GM19397 (cell line): ENCODE results near the gene GTF3C5.
"Not testable (repeated sequence)": the region's sequence is repeated elsewhere in the genome, so short reads cannot be mapped to it uniquely, and the experiment has no call there.

Source experiments
- ATAC-seq: cut with Tn5 transposase; IDR thresholded peaks from one replicate; pipeline ENCODE4 v1.9.1; 2021; ENCODE audit warnings: mild to moderate bottlenecking, moderate library complexity; ENCODE audit not compliant: unreplicated experiment

GTF3C5 gene

GRCh38 chr9:132995879-132996278, 34.9 kb upstream of the GTF3C5 start:
- no peak for ATAC-seq

GRCh38 chr9:132996526-132996925, 34.3 kb upstream of the GTF3C5 start:
- no peak for ATAC-seq

GRCh38 chr9:132997591-132997990, 33.2 kb upstream of the GTF3C5 start:
- ATAC-seq: no peak

GRCh38 chr9:132998221-132998620, 32.6 kb upstream of the GTF3C5 start:
- ATAC-seq: not testable (repeated sequence)

- ATAC-seq: no peak
Observed at GRCh38 chr9:132998831-132999635, 31.8 kb upstream of the GTF3C5 start.

- ATAC-seq: no peak
Observed at GRCh38 chr9:133002147-133003070, 28.4 kb upstream of the GTF3C5 start.

GRCh38 chr9:133003071-133003461, 27.7 kb upstream of the GTF3C5 start:
- no peak for ATAC-seq

- no peak for ATAC-seq
Observed at GRCh38 chr9:133003671-133004090, 27.1 kb upstream of the GTF3C5 start.

GRCh38 chr9:133004091-133004998, 26.5 kb upstream of the GTF3C5 start:
- ATAC-seq: no peak

GRCh38 chr9:133004999-133005760, 25.6 kb upstream of the GTF3C5 start:
- no peak for ATAC-seq

- no peak for ATAC-seq
Observed at GRCh38 chr9:133005957-133006356, 24.8 kb upstream of the GTF3C5 start.

GRCh38 chr9:133006731-133007352, 24.0 kb upstream of the GTF3C5 start:
- no peak for ATAC-seq

- no peak for ATAC-seq
Observed at GRCh38 chr9:133008406-133008805, 22.4 kb upstream of the GTF3C5 start.

- ATAC-seq: no peak
Observed at GRCh38 chr9:133008824-133009223, 22.0 kb upstream of the GTF3C5 start.

GRCh38 chr9:133009906-133010582, 20.8 kb upstream of the GTF3C5 start:
- no peak for ATAC-seq

- no peak for ATAC-seq
Observed at GRCh38 chr9:133014696-133015095, 16.1 kb upstream of the GTF3C5 start.

GRCh38 chr9:133023117-133023890, 7.5 kb upstream of the GTF3C5 start:
- no peak for ATAC-seq

GRCh38 chr9:133026426-133026825, 4.4 kb upstream of the GTF3C5 start:
- ATAC-seq: no peak
